CD8-positive, alpha-beta memory T cell (primary cell): ENCODE data around the gene TM2D1. TPM values are rescaled to one million over a fixed set of nuclear protein-coding genes. Genes with fewer than 3 reads are reported as not detected.

ENCODE experiments used
- CTCF ChIA-PET: fragments of 350-600 bp; sonication (Branson Sonifier 250); formaldehyde crosslinking; loops from one replicate; lab custom pipeline; 2021; ENCODE audit warnings: antibody characterized with exemption; lab: Charles Lee
- POLR2A ChIA-PET: fragments of 350-600 bp; sonication (Branson Sonifier 250); formaldehyde crosslinking; loops from one replicate; lab custom pipeline; 2021; ENCODE audit warnings: antibody characterized with exemption; lab: Charles Lee
- DNase-seq, 5 donors: peaks; one replicate each; pipeline versions ENCODE4 v3.0.0 to v3.0.0-alpha.2; 2020 to 2022; ENCODE audit warnings: mixed read lengths in 1 of 5
- H3K27ac ChIP-seq: one replicate; pipeline ENCODE4 v1.7.0; 2013; ENCODE audit warnings: low read depth, mild to moderate bottlenecking, low read length, moderate library complexity
- H3K27me3 ChIP-seq: 2 replicates; pipeline ENCODE4 v1.7.0; 2013; ENCODE audit warnings: low read length, mild to moderate bottlenecking; ENCODE audit not compliant: insufficient read depth, poor library complexity, severe bottlenecking
- H3K36me3 ChIP-seq: 2 replicates; pipeline ENCODE4 v1.7.0; 2013; ENCODE audit warnings: mild to moderate bottlenecking, low read length, moderate library complexity; ENCODE audit not compliant: insufficient read depth
- H3K4me1 ChIP-seq: 2 replicates; pipeline ENCODE4 v1.7.0; 2013; ENCODE audit warnings: mild to moderate bottlenecking, low read length, moderate library complexity; ENCODE audit not compliant: insufficient read depth
- H3K4me3 ChIP-seq: 2 replicates; pipeline ENCODE4 v1.7.0; 2013; ENCODE audit warnings: mild to moderate bottlenecking, low read length
- H3K9me3 ChIP-seq: 2 replicates; pipeline ENCODE4 v1.7.0; 2013; ENCODE audit warnings: mild to moderate bottlenecking, low read length
- H3K27ac Mint-ChIP-seq, 8 donors: one replicate each; pipeline ENCODE4 v1.8.0; 2020 to 2021; ENCODE audit warnings: mixed read lengths in 8 of 8, mild to moderate bottlenecking in 6 of 8, inconsistent platforms in 3 of 8, moderate library complexity in 3 of 8
- H3K27me3 Mint-ChIP-seq, 2 donors: one replicate each; pipeline ENCODE4 v1.8.0; 2020 to 2021; ENCODE audit warnings: mixed read lengths in 2 of 2, mild to moderate bottlenecking in 1 of 2, moderate library complexity in 1 of 2
- H3K36me3 Mint-ChIP-seq, 3 donors: one replicate each; pipeline ENCODE4 v1.8.0; 2020 to 2021; ENCODE audit warnings: mixed read lengths in 3 of 3, inconsistent platforms in 1 of 3, mild to moderate bottlenecking in 1 of 3
- H3K4me1 Mint-ChIP-seq, 3 donors: one replicate each; pipeline ENCODE4 v1.8.0; 2020 to 2021; ENCODE audit warnings: mixed read lengths in 3 of 3, inconsistent platforms in 1 of 3, mild to moderate bottlenecking in 1 of 3
- H3K4me3 Mint-ChIP-seq, 7 donors: one replicate each; pipeline ENCODE4 v1.8.0; 2020 to 2021; ENCODE audit warnings: mixed read lengths in 7 of 7, mild to moderate bottlenecking in 6 of 7, moderate library complexity in 4 of 7, inconsistent platforms in 2 of 7
- H3K9me3 Mint-ChIP-seq, 5 donors: one replicate each; pipeline ENCODE4 v1.8.0; 2020 to 2022; ENCODE audit warnings: mixed read lengths in 5 of 5, mild to moderate bottlenecking in 3 of 5, moderate library complexity in 2 of 5, inconsistent platforms in 1 of 5
- polyA plus RNA-seq: library from polyadenylated mRNA; unstranded; fragments of 300-500 nt; fragmentation: Illumina TruSeq; gene quantifications from one replicate; pipeline ENCODE4 v1.2.3, GENCODE V29; 2021
- total RNA-seq, 2 experiments: library from RNA; stranded (reverse); gene quantifications; one replicate each; pipeline ENCODE4 v1.2.3, GENCODE V29; 2021

Gene TM2D1
- total and polyA plus RNA-seq, 3 experiments from 2014 or later: 30.1 to 37.1 (median 32.5) TPM

- no peaks in the 10 kb centered on the region for H3K27me3 Mint-ChIP-seq
- H3K4me3 Mint-ChIP-seq: no peak overlapping the region
- H3K4me1 Mint-ChIP-seq: peaks cover 10 to 28% (median 17%) of the 10 kb centered on the region in 3 donors
- H3K9me3 ChIP-seq: no peaks in the 10 kb centered on the region
- CTCF ChIA-PET: no interaction called here
- H3K36me3 Mint-ChIP-seq: peaks cover 3 to 65% (median 6%) of the 10 kb centered on the region in 3 donors
- DNase-seq: no peak
- H3K4me3 ChIP-seq: no peak overlapping the region
- no peaks in the 10 kb centered on the region for H3K4me1 ChIP-seq
- no peaks in the 10 kb centered on the region for H3K27me3 ChIP-seq
- POLR2A ChIA-PET: no interaction called here
- H3K27ac ChIP-seq: no peak overlapping the region
- H3K9me3 Mint-ChIP-seq: no peaks in the 10 kb centered on the region
- peaks cover 20% of the 10 kb centered on the region for H3K36me3 ChIP-seq
- peak overlapping the region in 3 of 8 donors; percentile 17 to 52 (median 51) for H3K27ac Mint-ChIP-seq
These were observed 15.0 kb downstream of the TM2D1 start for GRCh38 chr1:61709908-61710289.

- Histone ChIP-seq H3K27me3 (no peaks in the 10 kb centered on the region), H3K27ac (no peak overlapping the region), H3K4me1 (no peaks in the 10 kb centered on the region), H3K36me3 (peaks cover 20% of the 10 kb centered on the region), H3K9me3 (no peaks in the 10 kb centered on the region), H3K4me3 (no peak overlapping the region)
- DNase-seq: no peak
- no peaks in the 10 kb centered on the region for H3K9me3 Mint-ChIP-seq
- peaks cover 3 to 68% (median 4%) of the 10 kb centered on the region in 3 donors for H3K36me3 Mint-ChIP-seq
- H3K4me1 Mint-ChIP-seq: peaks cover 8 to 25% (median 17%) of the 10 kb centered on the region in 3 donors
- H3K4me3 Mint-ChIP-seq: no peak overlapping the region
- POLR2A ChIA-PET: no interaction called here
- no peaks in the 10 kb centered on the region for H3K27me3 Mint-ChIP-seq
- H3K27ac Mint-ChIP-seq: peak overlapping the region in 2 of 8 donors; percentile 17 to 52
- CTCF ChIA-PET: no interaction called here
These were observed 15.7 kb downstream of the TM2D1 start for GRCh38 chr1:61708953-61709907.

GRCh38 chr1:61699911-61700851 is 24.8 kb downstream of the TM2D1 start:
- Histone ChIP-seq H3K27ac (no peak overlapping the region), H3K4me1 (no peaks in the 10 kb centered on the region), H3K4me3 (no peak overlapping the region), H3K27me3 (no peaks in the 10 kb centered on the region), H3K9me3 (no peaks in the 10 kb centered on the region), H3K36me3 (peaks cover 27% of the 10 kb centered on the region)
- no peak for DNase-seq
- H3K27ac Mint-ChIP-seq: peak overlapping the region in 1 of 8 donors; percentile 69
- peaks cover 0 to 5% (median 0%) of the 10 kb centered on the region in 3 donors for H3K4me1 Mint-ChIP-seq
- POLR2A ChIA-PET: interaction anchor here (0.7 kb wide), 1 partner anchor 83 kb away, joined by 5 read pairs; no protein-coding TSS in a partner anchor
- CTCF ChIA-PET: no interaction called here
- H3K36me3 Mint-ChIP-seq: peaks cover 6 to 66% (median 26%) of the 10 kb centered on the region in 3 donors
- no peaks in the 10 kb centered on the region for H3K9me3 Mint-ChIP-seq
- no peaks in the 10 kb centered on the region for H3K27me3 Mint-ChIP-seq
- H3K4me3 Mint-ChIP-seq: no peak overlapping the region

GRCh38 chr1:61692155-61692800 is 32.7 kb downstream of the TM2D1 start:
- CTCF ChIA-PET: no interaction called here
- peaks cover 0 to 52% (median 10%) of the 10 kb centered on the region in 3 donors for H3K36me3 Mint-ChIP-seq
- no peaks in the 10 kb centered on the region for H3K27me3 Mint-ChIP-seq
- H3K4me3 ChIP-seq: no peak overlapping the region
- H3K4me1 ChIP-seq: no peaks in the 10 kb centered on the region
- no peaks in the 10 kb centered on the region for H3K27me3 ChIP-seq
- H3K27ac Mint-ChIP-seq: peak overlapping the region in 6 of 8 donors; percentile 17 to 76 (median 56)
- POLR2A ChIA-PET: no interaction called here
- DNase-seq: no peak
- peaks cover 3% of the 10 kb centered on the region for H3K36me3 ChIP-seq
- H3K4me1 Mint-ChIP-seq: peaks cover 0 to 7% (median 0%) of the 10 kb centered on the region in 3 donors
- H3K27ac ChIP-seq: no peak overlapping the region
- H3K9me3 Mint-ChIP-seq: no peaks in the 10 kb centered on the region
- no peak overlapping the region for H3K4me3 Mint-ChIP-seq
- no peaks in the 10 kb centered on the region for H3K9me3 ChIP-seq

GRCh38 chr1:61687901-61688300 is 37.0 kb downstream of the TM2D1 start:
- H3K27ac Mint-ChIP-seq: no peak overlapping the region

GRCh38 chr1:61682891-61683290 is 42.0 kb downstream of the TM2D1 start:
- Histone ChIP-seq H3K4me3 (no peak overlapping the region), H3K27me3 (no peaks in the 10 kb centered on the region), H3K9me3 (no peaks in the 10 kb centered on the region), H3K27ac (no peak overlapping the region), H3K4me1 (no peaks in the 10 kb centered on the region), H3K36me3 (peaks cover 8% of the 10 kb centered on the region)
- Mint-ChIP-seq H3K9me3 (no peaks in the 10 kb centered on the region), H3K4me3 (no peak overlapping the region), H3K4me1 (peaks cover 0 to 5% (median 0%) of the 10 kb centered on the region in 3 donors), H3K27ac (no peak overlapping the region), H3K27me3 (no peaks in the 10 kb centered on the region), H3K36me3 (peaks cover 5 to 72% (median 21%) of the 10 kb centered on the region in 3 donors)
- DNase-seq: no peak
- ChIA-PET CTCF (no interaction called here), POLR2A (interaction anchor here (0.7 kb wide), 1 partner anchor 74 kb away, joined by 5 read pairs; no protein-coding TSS in a partner anchor)

More at GRCh38 chr1:61687901-61688300, 37.0 kb downstream of the TM2D1 start:
- ChIA-PET POLR2A (no interaction called here), CTCF (no interaction called here)
- Histone ChIP-seq H3K4me1 (no peaks in the 10 kb centered on the region), H3K36me3 (peaks cover 4% of the 10 kb centered on the region), H3K4me3 (no peak overlapping the region), H3K9me3 (no peaks in the 10 kb centered on the region), H3K27me3 (no peaks in the 10 kb centered on the region), H3K27ac (no peak overlapping the region)
- DNase-seq: no peak
- peaks cover 0 to 51% (median 8%) of the 10 kb centered on the region in 3 donors for H3K36me3 Mint-ChIP-seq
- H3K9me3 Mint-ChIP-seq: no peaks in the 10 kb centered on the region
- H3K4me3 Mint-ChIP-seq: no peak overlapping the region
- H3K27me3 Mint-ChIP-seq: no peaks in the 10 kb centered on the region
- H3K4me1 Mint-ChIP-seq: peaks cover 0 to 7% (median 0%) of the 10 kb centered on the region in 3 donors

- H3K9me3 Mint-ChIP-seq: no peaks in the 10 kb centered on the region
- ChIA-PET POLR2A (no interaction called here), CTCF (no interaction called here)
- H3K4me3 ChIP-seq: no peak overlapping the region
- DNase-seq: no peak
- no peaks in the 10 kb centered on the region for H3K4me1 Mint-ChIP-seq
- H3K36me3 Mint-ChIP-seq: peaks cover 5 to 60% (median 20%) of the 10 kb centered on the region in 3 donors
- H3K27ac ChIP-seq: no peak overlapping the region
- H3K27me3 Mint-ChIP-seq: no peaks in the 10 kb centered on the region
- no peaks in the 10 kb centered on the region for H3K27me3 ChIP-seq
- H3K27ac Mint-ChIP-seq: peak overlapping the region in 4 of 8 donors; percentile 14 to 47 (median 28)
- H3K36me3 ChIP-seq: peaks cover 8% of the 10 kb centered on the region
- no peak overlapping the region for H3K4me3 Mint-ChIP-seq
- H3K4me1 ChIP-seq: no peaks in the 10 kb centered on the region
- no peaks in the 10 kb centered on the region for H3K9me3 ChIP-seq
These were observed 44.4 kb downstream of the TM2D1 start for GRCh38 chr1:61680500-61680899.
